GM10847 (cell line): ENCODE data around the gene LMBR1.

Source experiments
- POLR2A ChIP-seq: IDR thresholded peaks from 2 replicates; pipeline ENCODE4 v1.6.1; 2011; ENCODE audit not compliant: insufficient read length; ENCODE audit errors: extremely low read depth

The LMBR1 gene

DNA sequence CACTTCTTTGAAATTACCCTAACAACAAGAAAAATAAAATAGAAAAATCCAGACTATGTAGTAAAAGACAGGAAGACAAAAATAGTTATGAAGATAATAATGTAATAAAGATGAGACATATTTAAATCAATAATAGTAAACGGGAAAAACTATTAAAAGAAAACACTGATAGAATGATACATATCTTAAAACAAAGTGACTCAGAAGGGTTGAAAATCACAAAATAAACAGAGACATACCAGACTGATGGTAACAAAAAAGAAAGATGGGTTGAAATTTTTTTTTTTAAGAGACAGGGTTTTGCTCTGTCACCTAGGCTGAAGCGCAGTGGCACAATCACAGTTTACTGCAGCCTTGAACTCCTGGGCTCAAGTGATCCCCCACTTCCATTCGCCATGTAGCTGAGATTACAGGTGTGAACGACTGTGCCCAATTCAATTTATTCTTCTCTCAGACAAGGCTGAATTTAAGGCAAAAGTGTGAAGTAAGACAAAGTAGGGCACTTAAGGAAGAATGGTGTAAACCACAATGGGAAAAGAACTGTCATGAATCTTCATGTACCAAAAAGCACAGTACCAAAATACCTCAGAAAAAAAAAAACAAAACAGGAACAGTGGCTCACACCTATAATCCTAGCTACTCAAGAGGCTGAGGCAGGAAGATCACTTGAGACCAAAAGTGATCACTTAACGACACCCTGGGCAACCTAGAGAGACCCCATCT, 47.4 kb downstream of the LMBR1 start:
- TF ChIP-seq POLR2A, result no peak

DNA sequence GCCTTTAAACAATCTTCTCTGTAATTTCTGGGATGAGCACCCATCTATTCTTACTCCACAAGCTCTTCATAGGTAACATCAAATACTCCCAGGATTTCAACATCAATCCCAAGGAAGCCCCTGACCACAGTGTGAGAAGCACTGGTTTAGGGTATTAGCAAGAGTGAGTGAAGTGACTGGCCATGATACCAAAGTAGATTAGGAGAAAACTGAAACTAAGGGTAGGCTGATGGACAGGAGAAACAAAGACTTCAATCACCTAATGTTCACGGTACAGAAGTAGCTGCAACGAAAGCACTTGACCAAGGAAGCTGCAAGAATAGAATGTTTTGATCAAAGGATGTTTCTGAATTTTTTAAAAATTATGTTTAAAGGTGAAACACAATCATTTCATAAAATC, 49.8 kb downstream of the LMBR1 start:
- TF ChIP-seq POLR2A, result no peak

DNA sequence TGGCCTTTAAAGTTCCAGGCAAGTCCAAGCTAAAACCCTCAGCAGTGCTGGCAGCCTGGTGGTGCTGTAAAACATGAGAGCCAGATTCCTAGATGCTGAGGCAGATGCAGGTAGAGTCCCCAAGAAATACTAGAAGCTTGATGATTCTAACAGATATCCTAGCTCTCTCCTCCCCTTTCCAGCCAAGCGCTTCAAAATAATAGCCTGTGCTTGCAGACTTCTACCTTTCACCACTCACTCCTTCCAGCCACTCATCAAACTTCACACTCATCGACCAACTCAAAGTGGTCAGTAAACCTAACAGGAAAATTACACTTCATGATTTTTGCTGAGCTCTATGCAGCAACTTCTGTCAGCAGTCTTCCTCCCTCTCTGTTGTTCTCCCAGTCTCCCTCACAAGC, 50.2 kb downstream of the LMBR1 start:
- TF ChIP-seq POLR2A, result no peak

DNA sequence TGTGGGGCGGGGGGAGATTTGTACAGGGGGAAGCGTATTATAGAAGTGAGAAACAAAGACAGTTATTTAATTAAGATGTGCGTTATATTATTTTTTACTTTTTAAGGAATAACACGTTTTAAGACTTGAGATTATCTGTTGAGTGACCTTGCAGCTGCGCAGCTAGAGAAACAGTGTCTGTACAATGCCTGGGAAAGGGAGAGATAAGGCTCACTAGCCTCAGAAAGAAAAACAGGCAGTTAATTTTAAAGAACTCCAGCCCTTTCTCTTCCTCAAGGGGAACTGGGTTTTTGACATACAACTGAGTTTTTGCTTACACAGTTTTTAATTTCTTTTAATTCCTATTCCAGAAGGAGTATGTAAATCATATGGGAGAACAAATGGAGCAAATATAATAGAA, 50.7 kb downstream of the LMBR1 start:
- TF ChIP-seq POLR2A, result no peak

DNA sequence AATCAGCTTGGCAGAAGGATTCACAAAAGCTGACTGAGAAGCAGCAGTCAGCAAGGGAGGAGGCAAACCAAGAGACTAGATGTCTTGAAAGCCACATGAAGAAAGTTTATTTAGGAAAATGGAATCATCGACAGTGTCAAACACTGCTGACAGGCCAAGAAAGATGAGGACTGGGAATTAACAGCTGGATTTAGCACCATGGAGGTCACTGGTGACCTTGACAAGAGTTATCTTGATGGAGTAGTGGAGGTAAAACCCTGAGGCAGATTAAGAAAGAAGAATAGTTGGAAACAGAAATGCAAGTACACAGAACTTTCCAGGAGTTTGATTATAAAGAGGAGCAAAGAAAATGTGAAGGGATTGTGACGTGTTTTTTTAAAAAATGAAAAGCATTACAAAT, 51.5 kb downstream of the LMBR1 start:
- no peak for TF ChIP-seq POLR2A

DNA sequence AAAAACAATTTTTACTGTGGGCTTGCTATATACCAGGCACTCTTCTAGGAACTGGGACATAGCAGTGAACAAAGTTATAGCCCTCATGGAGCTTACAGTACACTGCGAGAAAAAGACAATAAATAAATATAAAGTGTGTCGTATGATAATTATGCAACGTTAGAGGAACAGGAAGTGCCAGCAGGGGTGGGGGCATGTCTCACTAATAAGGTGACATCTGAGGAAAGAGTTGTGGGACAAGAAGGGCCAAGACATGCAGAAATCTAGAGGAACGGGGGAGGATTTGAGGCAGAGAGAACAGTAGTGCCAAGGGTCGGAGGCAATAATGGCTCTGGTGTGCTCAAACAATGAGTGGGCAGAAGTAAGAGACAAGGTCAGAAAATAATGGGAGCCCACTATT, 52.8 kb downstream of the LMBR1 start:
- no peak for TF ChIP-seq POLR2A

DNA sequence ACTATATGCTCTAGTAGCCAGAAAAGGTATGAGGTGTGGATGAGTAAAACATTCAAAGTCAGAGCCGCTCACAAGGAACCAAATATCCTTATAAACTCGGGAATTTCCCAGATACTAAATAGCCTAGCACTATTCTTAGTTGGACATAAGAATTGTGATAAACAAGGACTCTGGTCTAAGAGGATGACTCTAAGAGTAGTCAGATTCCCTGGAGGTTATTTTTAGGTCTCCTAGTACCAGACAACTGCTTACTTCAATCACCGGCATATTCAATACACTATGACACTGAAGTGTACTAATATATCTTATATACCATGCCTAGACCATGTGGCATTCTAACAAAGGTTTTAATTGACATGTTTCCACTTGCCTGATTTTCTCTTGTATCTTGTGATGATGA, 56.5 kb downstream of the LMBR1 start:
- TF ChIP-seq POLR2A, result no peak

DNA sequence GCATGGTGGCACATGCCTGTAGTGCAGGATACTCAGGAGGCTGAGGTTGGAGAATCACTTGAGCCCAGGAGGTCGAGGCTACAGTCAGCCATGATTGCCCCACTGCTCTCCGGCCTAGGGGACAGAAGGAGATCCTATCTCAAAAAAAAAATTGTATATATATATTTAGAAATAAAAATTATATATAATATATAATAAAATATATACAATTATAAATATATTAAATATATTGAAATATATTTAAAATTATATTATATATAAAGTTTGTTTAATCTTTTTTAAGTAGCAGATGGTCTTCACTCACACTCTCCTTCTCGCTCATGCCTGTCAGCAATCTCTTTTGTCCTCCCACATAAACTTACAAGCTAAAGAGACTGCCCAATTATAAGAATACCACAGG, 58.5 kb downstream of the LMBR1 start:
- TF ChIP-seq POLR2A, result no peak

DNA sequence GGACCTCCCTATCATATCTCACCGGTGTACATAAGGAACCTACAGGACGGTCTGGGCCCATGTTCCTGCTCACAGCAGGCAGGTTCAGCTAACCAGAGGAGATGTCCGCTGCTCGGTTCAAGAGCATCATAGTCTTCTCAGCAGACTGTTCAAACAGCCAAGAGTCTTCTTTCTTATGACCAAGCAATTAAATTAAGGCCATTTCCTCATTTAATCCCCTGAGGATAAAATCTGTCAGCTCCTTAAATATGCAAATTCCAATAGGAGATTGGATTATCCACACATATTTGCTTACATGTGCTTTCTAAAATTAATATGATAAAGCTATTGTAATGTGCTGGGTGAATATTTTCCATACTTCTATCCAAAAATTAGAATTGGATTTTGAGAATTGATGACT, 59.7 kb downstream of the LMBR1 start:
- TF ChIP-seq POLR2A, result no peak

DNA sequence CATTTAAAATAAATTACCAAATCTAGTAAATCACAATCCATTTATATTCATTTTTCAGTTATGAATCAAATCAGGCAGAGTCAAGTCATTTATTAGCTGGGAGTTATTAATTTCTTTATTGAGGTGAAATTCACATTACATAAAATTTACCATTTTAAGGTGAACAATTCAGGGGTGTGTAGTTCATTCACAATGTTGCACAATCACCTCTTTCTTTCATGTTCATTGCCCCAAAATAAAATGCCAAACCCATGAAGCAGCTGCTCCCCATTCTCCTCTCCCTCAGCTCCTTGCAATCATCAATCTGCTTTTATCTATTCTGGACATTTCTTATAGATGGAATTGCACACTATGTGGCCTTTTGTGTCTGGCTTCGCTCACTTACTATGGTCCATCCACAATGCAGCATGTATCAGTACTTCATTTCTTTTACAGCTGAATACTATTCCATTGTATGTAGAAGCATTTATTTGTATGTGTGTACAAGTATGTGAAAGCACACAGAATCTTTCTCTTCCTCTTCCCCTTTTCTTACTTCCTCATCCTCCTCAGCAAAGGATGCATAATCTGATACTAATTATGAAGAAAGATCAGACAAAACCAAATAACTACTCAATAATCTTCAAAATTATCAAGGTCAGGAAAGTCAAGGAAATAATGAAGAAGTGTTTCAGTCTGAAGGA, 60.6 kb downstream of the LMBR1 start:
- no peak for TF ChIP-seq POLR2A

DNA sequence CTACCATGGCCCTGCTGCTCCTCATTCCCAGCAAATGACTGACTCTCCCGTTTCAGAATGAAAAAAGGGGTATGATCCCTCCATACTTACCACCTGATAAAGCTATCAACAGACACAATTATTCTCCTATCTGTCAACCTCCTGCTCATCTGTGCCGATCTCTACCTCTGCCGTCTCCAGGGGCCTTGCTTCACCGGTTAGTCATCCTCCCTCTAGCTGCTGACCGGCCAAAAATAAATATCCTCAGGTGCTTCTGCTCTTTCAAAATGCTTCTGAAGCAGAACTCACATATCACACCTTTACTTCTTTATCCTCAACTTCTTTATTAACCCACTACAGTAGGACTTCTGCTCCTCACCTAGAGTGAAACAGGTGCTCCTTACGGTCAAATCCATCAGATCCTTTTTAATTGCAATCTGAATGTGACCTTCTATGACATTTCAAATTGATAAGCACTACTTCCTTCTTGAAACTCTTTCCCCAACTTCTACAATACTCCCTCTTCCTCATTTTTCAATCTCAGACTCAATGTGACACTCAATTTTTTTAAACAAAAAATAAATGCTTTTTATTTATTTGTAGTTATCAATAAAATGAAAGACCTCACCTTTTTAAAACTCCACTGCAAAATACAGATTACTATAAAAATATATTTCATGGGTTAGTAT, 63.2 kb downstream of the LMBR1 start:
- no peak for TF ChIP-seq POLR2A

DNA sequence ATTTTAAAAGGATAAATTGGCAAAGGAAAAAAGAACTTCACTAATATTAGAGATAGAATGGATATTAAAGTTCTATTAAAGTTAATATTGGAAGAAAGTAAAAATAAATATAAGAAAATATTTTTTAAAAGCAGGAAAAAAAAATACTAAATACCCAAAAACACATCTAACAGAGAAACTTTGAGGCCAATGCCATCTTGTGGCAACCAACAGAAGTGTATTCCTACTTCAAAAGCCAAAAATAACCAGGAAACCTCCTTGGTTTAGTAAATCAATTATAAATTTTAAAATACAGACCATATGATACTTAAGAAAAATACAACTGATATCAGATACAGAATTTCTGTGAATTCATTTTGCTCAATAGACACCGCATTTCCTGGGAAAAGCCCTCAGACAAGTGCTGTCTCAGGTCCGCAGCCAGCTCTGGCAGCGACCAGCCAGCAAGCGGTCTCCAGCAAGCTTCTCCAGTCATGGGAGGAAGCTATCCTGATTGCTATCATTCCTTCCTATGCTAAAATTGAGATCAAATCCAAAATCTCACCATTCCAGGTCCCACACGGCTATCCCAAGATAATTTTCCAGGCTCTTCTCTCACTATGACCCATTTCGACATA, 65.3 kb downstream of the LMBR1 start:
- TF ChIP-seq POLR2A, result no peak

DNA sequence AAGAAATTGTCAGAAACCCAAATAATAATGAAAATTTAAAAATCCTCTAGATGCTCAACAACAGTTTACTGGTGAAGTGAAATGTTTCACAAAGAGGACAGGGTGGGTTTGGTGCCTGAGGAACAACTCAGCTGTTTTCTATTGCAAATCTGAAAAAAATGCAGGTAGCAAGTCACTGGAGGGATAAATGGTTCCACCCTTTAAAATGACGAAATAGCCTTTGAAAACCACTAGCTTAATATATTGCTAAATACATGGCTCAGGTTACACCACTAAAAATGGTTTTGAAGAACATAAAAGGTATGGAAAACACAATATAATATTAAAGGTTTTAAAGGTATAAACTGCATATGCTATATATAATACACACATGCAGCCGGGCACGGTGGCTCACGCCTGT, 69.5 kb downstream of the LMBR1 start:
- no peak for TF ChIP-seq POLR2A

DNA sequence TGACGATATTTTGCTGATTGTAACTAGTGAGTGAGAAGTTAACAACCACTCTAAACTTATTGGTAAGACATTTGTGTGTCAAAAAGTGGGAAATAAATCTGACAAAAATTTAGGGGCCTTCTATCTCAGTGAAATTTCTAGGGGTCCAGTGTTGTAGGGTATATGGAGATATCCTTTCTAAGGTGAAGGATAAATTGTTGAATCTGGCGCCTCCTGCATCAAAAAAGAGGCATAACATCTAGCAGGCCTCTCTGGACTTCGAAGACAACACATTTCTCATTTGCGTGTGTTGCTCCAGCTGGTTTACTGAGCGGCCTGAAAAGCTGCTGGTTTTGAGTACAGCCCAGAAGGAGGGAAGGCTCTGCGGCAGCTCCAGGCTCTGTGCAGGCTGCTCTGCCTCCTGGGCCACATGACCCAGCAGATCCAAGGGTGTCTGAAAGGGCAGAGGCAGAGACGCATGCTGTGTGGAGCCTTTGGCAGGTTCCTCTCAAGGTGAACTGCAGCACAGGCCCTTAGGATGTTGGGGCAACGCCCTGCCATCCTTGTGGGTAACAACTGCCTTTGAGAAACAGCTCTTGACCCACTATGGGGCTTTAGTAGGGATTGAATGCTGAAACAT, 72.4 kb downstream of the LMBR1 start:
- no peak for TF ChIP-seq POLR2A

DNA sequence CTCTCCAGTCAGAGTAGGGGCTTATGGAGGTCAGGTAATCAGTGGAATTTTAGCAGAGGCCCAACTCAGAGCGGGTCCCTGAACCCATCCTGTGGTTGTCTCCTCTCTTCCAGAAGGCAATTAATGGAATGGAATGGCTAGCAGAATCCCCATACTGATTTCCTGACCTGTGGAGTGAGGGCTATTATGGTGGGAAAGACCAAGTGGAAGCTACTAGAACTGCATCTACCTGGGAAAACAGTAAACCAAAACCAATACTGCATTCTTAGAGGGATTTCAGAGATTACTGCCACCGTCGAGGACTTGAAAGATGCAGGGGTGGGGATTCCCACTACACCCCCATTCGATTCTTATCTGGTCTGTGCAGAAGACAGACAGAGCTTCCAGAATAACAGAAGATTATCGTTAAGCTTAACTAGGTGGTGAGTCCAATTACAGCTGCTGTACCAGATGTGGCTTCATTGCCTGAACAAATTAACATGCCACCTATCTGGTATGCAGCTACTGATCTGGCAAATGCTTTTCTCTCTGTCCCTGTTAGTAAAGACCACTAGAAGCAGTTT, 73.2 kb downstream of the LMBR1 start:
- no peak for TF ChIP-seq POLR2A
